T1000 (cell line): ENCODE data around the gene CABCOCO1.
A peak's percentile ranks its signal among the peaks of the same experiment; 100 is the strongest.

ENCODE experiments used
- DNase-seq: peaks from one replicate; lab custom pipeline; 2025; ENCODE audit warnings: mixed read lengths; lab: John Stamatoyannopoulos, UW

Gene CABCOCO1, protein sequence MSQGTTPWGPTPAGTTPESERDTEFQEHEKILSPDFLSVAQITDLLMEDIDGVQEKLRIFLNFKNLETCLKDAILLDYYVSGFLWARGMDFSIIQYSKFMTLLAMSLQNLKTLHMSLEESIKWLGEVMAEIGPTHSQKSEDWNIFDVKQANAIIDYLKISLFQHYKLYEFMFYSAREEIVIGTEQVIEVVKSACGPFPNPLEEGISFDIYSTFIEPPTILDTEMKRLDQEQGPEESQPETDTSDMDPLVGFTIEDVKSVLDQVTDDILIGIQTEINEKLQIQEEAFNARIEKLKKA

DNA sequence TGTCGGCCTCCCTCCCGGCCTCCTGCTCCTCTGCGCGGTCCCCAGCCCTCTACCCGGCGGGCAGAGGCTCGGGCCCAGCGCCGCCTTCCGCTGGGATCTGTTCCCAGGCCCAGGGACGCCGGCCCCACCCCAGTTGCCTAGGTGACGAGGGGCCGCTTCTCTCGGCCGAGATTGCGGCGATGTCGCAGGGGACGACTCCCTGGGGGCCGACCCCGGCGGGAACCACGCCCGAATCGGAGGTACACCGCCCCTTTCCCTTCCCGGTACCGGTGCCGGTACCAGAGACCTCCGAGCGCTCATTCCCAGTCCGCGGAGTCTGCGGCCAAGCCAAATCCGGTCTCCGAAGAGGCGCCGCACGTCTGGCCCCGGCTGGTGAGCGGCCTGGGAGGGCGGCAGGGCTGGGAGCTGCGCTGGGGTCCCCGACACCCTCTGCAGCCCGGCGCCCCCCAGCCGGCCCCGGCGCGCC is at the start of gene CABCOCO1:
Gene CABCOCO1, plus strand, starts transcription at position 136 of the 466 bp plus-strand sequence. Its CDS starts 44 bp downstream, at position 180.
- DNase-seq = peak; percentile 59

DNA sequence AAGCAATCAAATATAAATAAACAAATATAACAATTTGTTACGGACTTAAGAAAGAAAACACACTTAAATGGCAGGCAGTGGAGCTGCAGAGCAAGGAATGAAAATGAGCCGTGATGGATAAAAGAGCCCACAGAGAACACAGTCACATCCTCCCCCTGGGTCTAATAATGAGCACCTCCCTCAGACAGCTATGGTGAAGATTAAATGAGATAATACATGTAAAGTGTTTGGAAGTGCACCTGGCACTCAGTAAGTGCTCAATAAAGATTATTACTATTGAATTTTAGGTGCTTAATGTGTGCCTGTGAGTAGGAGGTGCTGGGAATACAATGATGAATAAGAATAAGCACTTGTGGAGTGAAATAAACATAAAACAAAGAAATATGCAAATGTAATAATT is 49.1 kb upstream of the CABCOCO1 start:
- DNase-seq = no peak

DNA sequence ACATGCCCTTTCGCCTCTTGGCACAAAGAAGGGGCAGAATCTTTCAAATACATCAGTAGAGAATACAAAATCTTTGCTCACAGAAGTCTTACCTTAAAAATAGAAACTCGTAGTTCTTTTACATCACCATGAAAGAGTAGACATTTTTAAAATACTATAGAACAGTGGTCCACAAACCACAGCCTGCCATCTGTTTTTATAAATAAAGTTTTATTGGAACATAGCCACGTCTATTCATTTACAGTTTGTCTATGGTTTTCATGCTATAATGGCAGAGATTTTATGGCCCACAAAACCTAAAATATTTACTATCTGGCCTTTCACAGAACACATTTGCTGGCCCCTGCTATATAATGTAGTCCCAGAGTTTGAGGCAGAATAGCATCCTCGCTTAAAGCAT is 46.1 kb upstream of the CABCOCO1 start:
- no peak for DNase-seq

DNA sequence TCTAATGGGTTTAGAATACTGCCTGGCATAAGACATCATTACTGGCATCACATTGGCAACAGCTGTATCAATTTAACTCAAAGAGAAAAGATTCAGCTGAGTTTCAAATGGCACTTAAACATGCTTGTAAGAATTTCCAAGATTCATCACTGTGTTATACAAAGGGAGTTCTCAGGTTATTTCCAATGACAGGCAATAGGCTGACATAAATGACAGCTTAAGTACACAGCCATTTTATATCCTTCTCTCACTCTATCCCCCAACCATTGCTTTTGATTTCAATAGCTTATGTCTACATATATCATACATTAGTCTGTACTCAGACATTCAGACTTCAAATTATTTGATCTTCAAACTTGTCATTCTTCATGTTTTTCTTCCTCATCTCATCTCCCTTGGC is 45.5 kb upstream of the CABCOCO1 start:
- DNase-seq = no peak

DNA sequence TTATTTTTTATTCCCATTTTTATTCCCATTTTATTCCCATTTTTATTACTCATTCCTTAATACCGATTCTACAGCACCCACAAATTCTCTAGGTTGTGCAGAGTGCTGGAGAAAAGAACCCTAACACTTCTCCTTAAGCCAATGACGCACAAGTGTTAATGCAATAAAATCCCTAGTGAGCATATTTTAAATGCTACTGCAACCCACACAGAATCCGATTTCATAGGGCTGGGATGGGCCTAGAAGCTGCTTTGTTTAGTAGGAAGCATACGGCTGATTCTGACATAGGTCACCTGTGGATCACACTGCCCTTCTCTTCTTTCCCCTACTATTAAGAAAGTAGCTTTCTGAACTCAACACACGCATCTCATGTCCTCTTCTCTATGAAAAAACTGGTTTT is 45.1 kb upstream of the CABCOCO1 start:
- no peak for DNase-seq

DNA sequence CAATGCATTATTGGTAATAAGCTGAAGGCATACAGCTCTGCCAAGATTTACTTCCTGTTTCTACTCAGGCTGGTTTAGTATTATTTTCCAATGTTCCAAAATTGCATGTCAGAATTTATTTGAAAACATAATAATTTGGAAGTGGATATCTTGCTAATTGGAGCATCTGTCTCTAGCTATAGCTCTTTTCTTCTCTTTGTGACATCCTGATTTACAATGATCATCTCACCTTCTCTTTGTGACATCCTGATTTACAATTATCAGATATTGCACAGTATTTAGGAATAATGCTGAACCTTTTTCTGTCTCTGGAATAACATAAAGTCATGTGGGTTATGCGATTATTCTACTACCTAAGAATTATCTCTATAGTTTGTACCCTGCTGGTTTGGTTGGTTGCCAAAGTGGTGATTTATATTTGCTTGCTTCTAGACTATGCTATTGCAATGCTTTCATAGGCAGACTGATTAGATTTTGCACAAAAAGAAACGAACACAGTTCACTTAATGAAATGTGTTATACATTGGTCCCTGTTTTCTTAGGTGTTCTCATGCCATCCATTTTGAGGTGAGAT is 44.3 kb upstream of the CABCOCO1 start:
- DNase-seq = no peak

DNA sequence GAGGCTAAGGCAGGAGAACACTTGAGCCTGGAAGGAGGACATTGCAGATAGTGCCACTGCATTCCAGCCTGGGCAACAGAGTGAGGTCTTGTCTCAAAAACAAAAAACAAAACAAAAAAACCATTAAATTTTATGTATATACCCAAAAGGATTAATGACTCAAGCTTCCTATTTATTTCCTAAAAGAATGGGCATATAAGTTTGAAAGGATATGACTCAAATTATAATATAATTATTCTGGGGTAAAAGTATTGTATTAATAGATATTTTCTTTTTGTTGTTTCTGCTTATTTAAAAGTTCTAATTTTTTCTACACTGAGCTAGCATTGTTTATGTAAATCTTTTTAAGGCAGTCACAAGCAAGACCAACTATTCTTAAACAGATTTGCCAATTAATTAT is 42.2 kb upstream of the CABCOCO1 start:
- DNase-seq = no peak

DNA sequence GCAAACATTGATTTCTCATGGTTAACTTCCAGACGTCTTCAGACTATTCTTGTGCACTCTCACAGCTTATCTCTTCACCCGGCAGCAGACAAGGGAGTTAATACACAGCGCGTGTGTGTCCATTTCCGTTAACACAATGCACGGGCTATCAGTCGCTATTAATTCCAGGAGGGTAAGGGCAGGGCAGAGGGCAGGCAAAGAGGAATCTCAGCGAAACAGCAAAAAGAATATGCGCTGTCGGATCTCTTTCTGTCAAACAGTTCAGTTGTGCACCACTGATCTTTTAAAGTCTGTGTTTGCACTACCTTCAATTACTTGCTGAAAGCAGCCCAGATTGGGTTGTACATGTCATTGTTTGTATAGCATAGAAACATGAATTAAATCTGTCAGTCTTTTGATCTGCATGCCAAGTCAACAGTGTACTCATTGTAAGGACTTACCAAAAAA is 41.1 kb upstream of the CABCOCO1 start:
- DNase-seq = no peak

DNA sequence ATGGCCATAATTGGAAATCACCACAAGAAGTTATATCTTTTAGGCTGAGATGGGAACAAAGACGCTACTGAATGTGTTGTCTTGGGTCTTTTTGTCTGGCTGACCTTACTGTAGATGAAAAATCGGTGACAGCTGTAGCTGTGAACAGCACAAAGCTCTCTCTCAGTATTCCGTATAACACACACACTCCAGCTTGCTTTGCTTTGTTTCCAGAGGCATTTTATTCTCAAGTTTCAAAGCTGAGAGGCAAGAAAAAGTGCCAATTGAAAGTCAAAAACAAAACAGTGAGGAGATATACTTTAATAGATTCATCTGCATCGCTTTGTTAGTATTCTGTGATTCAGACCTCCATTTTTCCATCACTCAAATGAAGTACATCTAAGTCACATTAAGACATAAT is 39.6 kb upstream of the CABCOCO1 start:
- DNase-seq = no peak

DNA sequence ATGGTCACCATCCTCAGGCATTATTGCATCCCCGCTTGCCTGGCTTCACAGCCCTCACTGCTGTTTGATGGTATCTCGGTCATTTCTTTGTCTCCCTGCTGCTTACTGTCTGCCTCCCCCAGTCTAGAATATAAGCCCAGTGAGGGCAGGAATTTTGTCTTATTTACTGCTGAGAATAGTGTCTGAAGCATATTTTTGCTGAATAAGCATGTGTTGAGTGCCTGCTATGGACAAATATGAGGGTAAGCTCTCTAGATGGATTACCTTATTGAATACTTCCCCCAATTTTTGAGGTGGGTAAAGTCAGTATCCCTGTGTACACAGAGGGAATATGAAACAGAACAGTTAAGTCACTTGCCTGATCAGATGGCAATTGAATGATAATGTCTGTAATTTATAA is 36.5 kb upstream of the CABCOCO1 start:
- no peak for DNase-seq

DNA sequence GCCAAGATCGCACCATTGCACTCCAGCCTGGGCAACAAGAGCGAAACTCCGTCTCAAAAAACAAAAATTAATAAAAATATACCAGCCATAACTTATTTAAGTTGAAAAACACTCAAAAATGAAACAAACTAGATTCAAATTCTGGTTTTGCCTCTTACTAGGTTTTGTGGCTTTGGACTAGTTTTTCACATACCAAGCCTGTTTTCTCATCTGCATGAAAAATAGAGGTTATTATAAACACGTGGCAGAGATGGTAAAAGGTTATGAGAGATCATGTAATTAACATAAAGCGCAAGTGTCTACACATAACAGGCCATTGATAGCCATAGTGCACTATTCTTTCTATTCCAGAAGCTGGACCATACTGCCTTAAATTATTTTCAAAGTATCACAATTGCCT is 35.5 kb upstream of the CABCOCO1 start:
- no peak for DNase-seq

DNA sequence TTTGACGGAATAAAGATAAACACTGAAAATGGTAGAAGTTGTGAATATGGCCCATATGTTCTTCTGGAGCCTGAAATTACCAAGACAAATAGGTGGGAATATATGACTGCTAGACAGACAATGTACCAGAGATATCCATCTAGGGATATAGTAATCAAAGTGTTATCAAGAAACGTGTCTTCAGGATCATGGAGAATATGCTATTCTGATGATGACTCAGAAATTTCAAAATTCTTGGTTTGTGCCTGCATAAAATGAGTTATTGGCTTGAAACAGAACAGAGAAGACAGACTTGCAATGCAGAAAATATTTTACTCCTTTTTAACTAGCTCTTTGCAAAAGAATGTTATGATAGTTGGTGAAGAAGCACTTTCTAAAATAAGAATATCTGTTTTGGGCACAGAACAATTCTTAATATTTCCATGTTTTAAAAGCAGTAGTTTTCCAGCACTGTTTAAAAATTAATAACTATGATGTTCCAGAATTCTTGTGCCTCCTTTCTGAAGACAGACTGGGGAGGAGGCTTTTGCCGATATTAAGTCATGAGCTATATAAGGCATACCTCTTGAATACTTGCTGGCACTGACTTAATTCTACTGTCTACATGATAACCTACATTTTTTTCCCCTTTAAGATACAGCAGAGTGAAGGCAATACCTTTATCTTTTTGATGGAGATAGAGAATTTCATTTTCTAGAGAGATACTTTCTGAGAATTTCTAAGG is 34.4 kb upstream of the CABCOCO1 start:
- no peak for DNase-seq

DNA sequence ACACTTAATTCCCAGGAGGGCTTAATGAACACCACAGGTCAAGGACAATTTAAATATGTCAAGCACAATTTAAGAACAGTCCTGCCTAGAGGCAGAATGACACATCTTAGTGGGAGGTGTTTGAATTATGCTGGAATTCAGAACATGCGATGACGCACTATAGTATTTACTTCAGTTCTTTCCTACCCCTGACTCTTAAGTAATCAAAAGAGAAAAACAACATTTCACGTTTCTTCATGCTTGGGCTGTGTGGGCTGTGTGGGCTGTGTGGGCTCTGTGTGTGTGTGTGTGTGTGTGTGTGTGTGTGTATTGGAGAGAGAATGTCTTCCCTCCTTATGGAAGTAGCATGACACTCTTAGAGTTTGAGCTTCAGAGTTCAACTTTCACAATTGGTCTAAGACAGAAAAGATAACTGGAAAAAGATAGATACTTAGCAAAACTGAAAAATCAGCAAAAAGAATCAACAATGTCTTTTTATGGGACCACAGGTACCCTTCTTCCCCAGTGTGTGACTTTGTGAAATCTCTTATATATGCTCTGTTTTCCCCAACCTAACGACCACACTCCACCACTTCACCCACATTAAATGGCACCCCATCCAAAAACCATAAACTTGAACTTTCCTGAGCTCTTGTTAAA is 33.7 kb upstream of the CABCOCO1 start:
- DNase-seq = peak; percentile 30

DNA sequence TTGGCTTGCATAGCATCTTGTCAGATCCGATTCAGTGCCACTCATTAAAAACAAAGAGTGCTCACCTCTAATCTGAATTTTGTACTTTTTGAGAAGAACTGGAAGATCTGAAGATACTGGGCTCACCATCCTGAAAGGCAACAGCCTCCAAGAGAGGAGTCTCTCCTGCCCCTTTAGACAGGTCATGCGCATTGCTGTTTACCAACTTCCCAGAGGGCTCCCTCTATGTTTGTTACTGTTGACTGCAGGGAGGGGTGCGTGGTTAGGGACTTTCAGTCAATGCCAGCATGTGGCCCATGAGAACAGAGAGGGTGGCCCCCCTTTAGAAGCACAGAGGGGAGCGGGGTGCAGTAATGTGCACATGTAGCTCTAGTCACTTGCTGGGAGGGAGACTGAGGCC is 33.2 kb upstream of the CABCOCO1 start:
- DNase-seq = no peak

DNA sequence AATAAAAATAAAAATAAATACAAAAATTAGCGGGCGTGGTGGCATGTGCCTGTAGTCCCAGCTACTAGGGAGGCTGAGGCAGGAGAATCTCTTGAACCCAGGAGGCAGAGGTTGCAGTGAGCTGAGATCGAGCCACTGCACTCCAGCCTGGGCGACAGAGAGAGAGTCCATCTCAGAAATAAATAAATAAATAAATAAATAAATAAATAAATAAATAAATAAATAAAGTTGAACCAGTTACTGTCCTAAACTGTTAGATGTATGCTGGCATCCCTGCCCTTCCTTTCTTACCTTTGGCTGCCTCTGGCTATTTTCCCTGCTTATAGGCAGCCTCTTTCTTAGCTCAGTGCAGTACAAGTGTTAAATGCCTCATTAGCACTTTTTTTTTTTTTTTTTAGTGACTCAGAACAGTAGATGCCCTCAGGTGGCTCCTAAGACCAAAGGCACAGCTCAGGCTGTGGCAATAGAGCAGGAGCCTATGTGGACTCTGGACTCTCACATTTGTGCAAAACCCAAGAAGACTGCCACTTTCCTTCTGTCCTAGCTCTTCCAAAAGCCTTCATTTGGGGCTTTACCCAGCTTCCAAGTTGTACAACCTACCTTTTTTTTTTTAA is 30.6 kb upstream of the CABCOCO1 start:
- no peak for DNase-seq

DNA sequence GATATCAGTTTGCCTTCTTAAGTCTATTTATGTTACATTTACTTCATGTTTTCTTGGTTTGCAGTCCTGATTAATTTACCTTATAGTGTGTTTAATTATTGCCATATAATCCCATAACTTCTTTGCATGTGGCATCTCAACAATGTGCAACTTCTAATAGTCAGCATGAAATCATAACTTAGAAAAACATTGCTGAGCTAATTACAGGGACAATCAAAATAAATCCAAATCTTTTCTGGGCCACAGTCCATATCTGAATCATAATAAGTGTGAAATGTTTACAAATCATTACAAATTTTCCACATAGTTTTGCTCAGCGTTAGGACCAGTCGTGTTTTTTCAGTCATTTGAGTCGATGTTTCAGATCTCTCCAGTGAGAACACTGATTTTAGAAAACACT is 29.1 kb upstream of the CABCOCO1 start:
- no peak for DNase-seq

DNA sequence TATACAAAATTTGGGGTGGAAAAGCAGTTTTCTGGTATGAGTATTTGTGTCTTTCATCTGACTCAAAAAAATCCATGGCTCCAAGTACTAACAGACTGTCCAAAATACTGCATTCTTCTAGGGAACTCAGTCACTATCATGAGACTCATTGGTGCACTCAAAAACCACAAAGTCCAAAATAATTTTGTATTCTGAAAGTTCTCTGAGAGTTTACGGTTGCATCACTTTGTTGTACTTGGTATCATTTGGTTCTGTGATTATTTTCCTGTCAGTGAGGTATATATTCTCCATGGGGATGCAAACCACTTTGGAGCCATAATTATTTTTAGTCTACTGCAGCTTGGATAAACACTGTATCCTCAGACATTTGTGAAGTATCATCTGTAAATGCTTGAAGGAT is 28.0 kb upstream of the CABCOCO1 start:
- DNase-seq = no peak

DNA sequence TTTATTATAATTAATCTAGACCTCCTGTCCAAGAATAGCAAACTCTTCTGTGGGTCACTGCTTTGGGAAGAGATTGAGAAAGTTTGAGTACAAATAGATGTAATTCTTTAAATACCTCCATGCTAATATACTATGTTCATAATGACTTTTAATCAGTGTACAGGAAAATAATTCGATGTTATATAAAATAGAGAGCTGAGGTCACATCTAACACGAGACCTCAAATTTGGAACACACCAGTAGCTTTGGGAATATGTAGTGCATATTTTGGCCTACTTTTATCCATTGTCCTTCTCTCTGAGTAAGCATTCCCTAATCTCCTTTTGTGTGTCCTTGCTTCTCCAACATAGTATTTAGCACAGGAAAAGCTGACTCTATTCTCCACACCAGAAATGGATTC is 27.3 kb upstream of the CABCOCO1 start:
- DNase-seq = no peak

DNA sequence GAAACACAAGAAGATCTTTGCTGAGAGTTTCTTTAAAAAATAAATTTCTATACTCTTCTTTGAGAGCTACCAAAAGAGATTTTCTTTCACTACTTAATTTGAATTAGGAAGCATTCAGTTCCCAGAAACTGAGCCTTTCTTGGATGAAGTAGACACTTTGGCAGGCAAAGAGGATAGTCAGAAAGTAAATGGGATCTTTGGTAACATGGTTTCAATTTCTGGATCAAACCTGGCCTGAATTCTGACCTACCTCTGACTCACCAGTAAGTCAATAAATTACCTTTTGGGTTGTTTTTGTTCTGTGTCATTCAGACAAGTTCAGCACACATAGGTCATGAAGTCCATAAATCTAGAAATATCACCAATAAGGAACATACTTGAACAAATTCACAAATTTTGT is 26.8 kb upstream of the CABCOCO1 start:
- DNase-seq = no peak

DNA sequence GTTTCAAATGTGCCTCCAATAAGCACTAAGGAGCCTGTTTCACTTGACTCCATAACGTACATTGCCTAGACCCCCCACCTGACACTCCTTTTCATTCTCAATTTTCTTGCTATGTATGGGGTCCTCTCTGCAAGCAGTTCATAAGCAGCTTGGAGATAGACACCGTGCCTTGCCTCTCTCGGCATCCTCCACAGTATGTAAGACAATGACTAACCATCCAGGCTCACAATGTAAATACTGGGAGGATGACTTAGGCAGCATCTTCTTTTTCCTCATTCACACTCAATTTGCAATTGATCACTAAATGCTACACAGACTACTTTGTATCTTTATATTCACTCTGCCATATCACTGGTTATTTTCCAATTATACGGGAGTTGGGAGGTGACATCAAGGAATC is 22.8 kb upstream of the CABCOCO1 start:
- DNase-seq = no peak

DNA sequence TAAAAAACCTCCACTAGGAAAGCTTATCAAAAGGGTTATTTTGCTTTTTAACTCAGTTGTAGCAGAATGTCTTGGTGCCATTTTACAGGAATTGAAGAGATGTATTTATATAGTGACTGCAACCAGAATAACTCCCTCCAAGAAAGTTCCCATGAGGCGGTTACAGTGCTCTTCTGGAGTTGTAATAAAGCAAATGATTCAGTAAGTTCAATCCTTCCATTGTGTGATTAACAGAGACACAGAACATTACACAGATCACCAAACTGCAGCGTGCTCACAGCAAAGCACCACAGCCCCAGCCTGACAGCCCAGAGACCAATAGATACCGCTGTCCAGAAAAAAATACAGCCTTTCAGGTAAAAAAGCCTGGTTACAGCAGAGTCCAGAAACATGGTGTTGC is 21.9 kb upstream of the CABCOCO1 start:
- no peak for DNase-seq

DNA sequence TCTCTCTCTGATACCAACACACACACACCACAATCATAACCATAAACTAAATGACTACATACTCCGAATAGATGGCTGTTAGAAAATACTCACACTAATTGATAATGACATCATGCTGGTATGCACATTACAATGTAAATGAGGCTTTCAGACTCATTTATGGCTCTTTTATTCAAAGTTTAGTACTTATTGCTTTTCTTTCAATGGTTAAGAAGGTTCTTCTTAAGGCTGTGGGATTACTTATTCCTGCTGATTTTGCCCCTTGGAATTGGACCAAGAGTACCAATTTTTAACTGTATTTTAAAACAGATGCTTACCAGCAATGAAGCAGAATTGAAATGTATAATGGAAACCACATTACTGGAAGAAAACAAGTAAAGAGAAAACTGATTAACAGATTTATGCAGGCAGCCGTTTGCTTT is 20.6 kb upstream of the CABCOCO1 start:
- DNase-seq = no peak
